ENCODE results near the gene SLF2.

- no peak for TF ChIP-seq CTCF (IDR thresholded peaks at IDR 0.05)
- TF ChIP-seq POLR2A (IDR thresholded peaks at IDR 0.05) = no peak
These were observed 26.2 kb upstream of the SLF2 start for GRCh38 chr10:100886521-100886920.
